CD4-positive, alpha-beta T cell (primary cell): ENCODE results near the gene C4orf51. TPM values are rescaled to one million over a fixed set of nuclear protein-coding genes. Genes with fewer than 3 reads are reported as not detected.

Source experiments
- ATAC-seq: fragments of 200-7000 bp; cut with Tn5 transposase; one replicate; pipeline ENCODE4 v1.10.0; 2022; ENCODE audit warnings: mild to moderate bottlenecking; ENCODE audit not compliant: poor library complexity
- CTCF ChIA-PET: fragments of 350-600 bp; sonication (Branson Sonifier 250); formaldehyde crosslinking; loops from one replicate; lab custom pipeline; 2021; ENCODE audit warnings: antibody characterized with exemption, inconsistent platforms; lab: Charles Lee
- POLR2A ChIA-PET: fragments of 350-600 bp; sonication (Branson Sonifier 250); formaldehyde crosslinking; loops from one replicate; lab custom pipeline; 2021; ENCODE audit warnings: antibody characterized with exemption, inconsistent platforms; lab: Charles Lee
- DNase-seq, 14 experiments: peaks; one replicate each; pipeline ENCODE4 v3.0.0-alpha.2; 2013 to 2020; ENCODE audit warnings: mixed read lengths in 2 of 14
- H3K27ac ChIP-seq, 2 donors: one replicate each; pipeline versions ENCODE4 v1.5.1 to v1.7.0; 2013; ENCODE audit warnings: low read length in 2 of 2, low read depth in 1 of 2, mild to moderate bottlenecking in 1 of 2
- H3K27me3 ChIP-seq, 2 experiments: 1 replicate in 1 of 2; 2 replicates in 1 of 2; pipeline versions ENCODE4 v1.6.1 to v1.7.0; 2013; ENCODE audit warnings: low read length in 2 of 2, control low read depth in 1 of 2, mild to moderate bottlenecking in 1 of 2, moderate library complexity in 1 of 2; ENCODE audit not compliant: insufficient read depth in 2 of 2, control insufficient read depth in 1 of 2
- H3K36me3 ChIP-seq: one replicate; pipeline ENCODE4 v1.6.1; 2013; ENCODE audit warnings: low read length, control low read depth; ENCODE audit not compliant: insufficient read depth
- H3K4me1 ChIP-seq: one replicate; pipeline ENCODE4 v1.6.1; 2013; ENCODE audit warnings: low read length, control low read depth; ENCODE audit not compliant: insufficient read depth
- H3K4me3 ChIP-seq: one replicate; pipeline ENCODE4 v1.5.1; 2013; ENCODE audit warnings: mild to moderate bottlenecking, low read length, moderate library complexity
- H3K9me3 ChIP-seq, 2 experiments: 1 replicate in 1 of 2; 2 replicates in 1 of 2; pipeline versions ENCODE4 v1.6.1 to v1.7.0; 2013; ENCODE audit warnings: low read length in 2 of 2, mild to moderate bottlenecking in 2 of 2, control low read depth in 1 of 2, moderate library complexity in 1 of 2; ENCODE audit not compliant: control insufficient read depth in 1 of 2, insufficient read depth in 1 of 2
- H3K27ac Mint-ChIP-seq: one replicate; pipeline ENCODE4 v1.8.0; 2020; ENCODE audit warnings: mixed read lengths
- H3K27me3 Mint-ChIP-seq: one replicate; pipeline ENCODE4 v1.8.0; 2021; ENCODE audit warnings: mixed read lengths
- H3K36me3 Mint-ChIP-seq: one replicate; pipeline ENCODE4 v1.8.0; 2021; ENCODE audit warnings: low read depth, mixed read lengths
- H3K4me1 Mint-ChIP-seq: one replicate; pipeline ENCODE4 v1.8.0; 2021; ENCODE audit warnings: low read depth, mixed read lengths
- H3K4me3 Mint-ChIP-seq: one replicate; pipeline ENCODE4 v1.8.0; 2020; ENCODE audit warnings: mild to moderate bottlenecking, mixed read lengths
- H3K9me3 Mint-ChIP-seq: one replicate; pipeline ENCODE4 v1.8.0; 2020; ENCODE audit warnings: mixed read lengths
- CTCF ChIP-seq: fragments of 200-600 bp; IDR thresholded peaks from one replicate; pipeline ENCODE4 v1.8.0; 2022; ENCODE audit warnings: antibody characterized with exemption, mild to moderate bottlenecking
- intact Hi-C, 2 experiments: fragments of 100-400 bp; cut with DNase I in 1 of 2; cut with micrococcal nuclease in 1 of 2; formaldehyde crosslinking; loops; one replicate each; pipeline versions ENCODE4 v1.15.1 to v1.9.0; 2023 to 2025; cut with DNase I, micrococcal nuclease
- total RNA-seq, 174 experiments: library from RNA in 2 of 174; stranded (reverse) in 2 of 174; gene quantifications; one replicate each; pipeline ENCODE4 v1.2.3 and lab custom pipeline; 2021 to 2026

Gene C4orf51
- total RNA-seq, 2 experiments from 2014 or later, result not detected

GRCh38 chr4:145756244-145756643 lies 76.3 kb downstream of the C4orf51 start:
- Histone ChIP-seq H3K4me3 (no peak overlapping the region), H3K27ac (no peak overlapping the region), H3K4me1 (no peaks in the 10 kb centered on the region), H3K27me3 (peaks cover 0 to 11% of the 10 kb centered on the region in 2 experiments), H3K9me3 (peaks cover 0 to 5% of the 10 kb centered on the region in 2 experiments), H3K36me3 (peaks cover 4% of the 10 kb centered on the region)
- Mint-ChIP-seq H3K4me1 (no peaks in the 10 kb centered on the region), H3K9me3 (no peaks in the 10 kb centered on the region), H3K27ac (no peak overlapping the region), H3K4me3 (no peak overlapping the region), H3K36me3 (peaks cover 22% of the 10 kb centered on the region), H3K27me3 (peaks cover 14% of the 10 kb centered on the region)
- DNase-seq, result no peak
- intact Hi-C loops, result no loop called here
- CTCF ChIA-PET, result no interaction called here
- TF ChIP-seq CTCF, result no peak
- POLR2A ChIA-PET, result no interaction called here
- no peak for ATAC-seq

- intact Hi-C loops, result no loop called here
- Mint-ChIP-seq H3K27me3 (peaks cover 4% of the 10 kb centered on the region), H3K4me1 (no peaks in the 10 kb centered on the region), H3K27ac (no peak overlapping the region), H3K4me3 (no peak overlapping the region), H3K36me3 (peaks cover 26% of the 10 kb centered on the region), H3K9me3 (no peaks in the 10 kb centered on the region)
- ChIA-PET POLR2A (no interaction called here), CTCF (no interaction called here)
- Histone ChIP-seq H3K36me3 (peaks cover 11% of the 10 kb centered on the region), H3K27me3 (peaks cover 0 to 10% of the 10 kb centered on the region in 2 experiments), H3K4me3 (no peak overlapping the region), H3K4me1 (no peaks in the 10 kb centered on the region), H3K27ac (no peak overlapping the region), H3K9me3 (no peaks in the 10 kb centered on the region)
- ATAC-seq (no peak), DNase-seq (no peak)
- no peak for TF ChIP-seq CTCF
Observed at GRCh38 chr4:145757188-145757587, 77.2 kb downstream of the C4orf51 start.

- POLR2A ChIA-PET, result no interaction called here
- Mint-ChIP-seq H3K4me3 (no peak overlapping the region), H3K4me1 (no peaks in the 10 kb centered on the region), H3K27ac (no peak overlapping the region), H3K9me3 (no peaks in the 10 kb centered on the region), H3K27me3 (no peaks in the 10 kb centered on the region), H3K36me3 (peaks cover 54% of the 10 kb centered on the region)
- no peak overlapping the region for H3K4me3 ChIP-seq
- CTCF ChIA-PET, result no interaction called here
- H3K27ac ChIP-seq, result no peak overlapping the region
- DNase-seq, result no peak
- H3K9me3 ChIP-seq, result no peaks in the 10 kb centered on the region
- no peaks in the 10 kb centered on the region for H3K27me3 ChIP-seq
- no peak for TF ChIP-seq CTCF
- intact Hi-C loops, result no loop called here
- no peaks in the 10 kb centered on the region for H3K4me1 ChIP-seq
- peaks cover 36% of the 10 kb centered on the region for H3K36me3 ChIP-seq
- ATAC-seq, result no peak
Observed at GRCh38 chr4:145760176-145760575, 80.2 kb downstream of the C4orf51 start.
